Iris pigment epithelial cell (primary cell): ENCODE data around the gene SEC61A1.
A peak's percentile ranks its signal among the peaks of the same experiment; 100 is the strongest.

Experiments used
- DNase-seq: peaks from one replicate; pipeline ENCODE4 v3.0.0-alpha.2; 2011; ENCODE audit warnings: low read depth

The SEC61A1 gene

DNA sequence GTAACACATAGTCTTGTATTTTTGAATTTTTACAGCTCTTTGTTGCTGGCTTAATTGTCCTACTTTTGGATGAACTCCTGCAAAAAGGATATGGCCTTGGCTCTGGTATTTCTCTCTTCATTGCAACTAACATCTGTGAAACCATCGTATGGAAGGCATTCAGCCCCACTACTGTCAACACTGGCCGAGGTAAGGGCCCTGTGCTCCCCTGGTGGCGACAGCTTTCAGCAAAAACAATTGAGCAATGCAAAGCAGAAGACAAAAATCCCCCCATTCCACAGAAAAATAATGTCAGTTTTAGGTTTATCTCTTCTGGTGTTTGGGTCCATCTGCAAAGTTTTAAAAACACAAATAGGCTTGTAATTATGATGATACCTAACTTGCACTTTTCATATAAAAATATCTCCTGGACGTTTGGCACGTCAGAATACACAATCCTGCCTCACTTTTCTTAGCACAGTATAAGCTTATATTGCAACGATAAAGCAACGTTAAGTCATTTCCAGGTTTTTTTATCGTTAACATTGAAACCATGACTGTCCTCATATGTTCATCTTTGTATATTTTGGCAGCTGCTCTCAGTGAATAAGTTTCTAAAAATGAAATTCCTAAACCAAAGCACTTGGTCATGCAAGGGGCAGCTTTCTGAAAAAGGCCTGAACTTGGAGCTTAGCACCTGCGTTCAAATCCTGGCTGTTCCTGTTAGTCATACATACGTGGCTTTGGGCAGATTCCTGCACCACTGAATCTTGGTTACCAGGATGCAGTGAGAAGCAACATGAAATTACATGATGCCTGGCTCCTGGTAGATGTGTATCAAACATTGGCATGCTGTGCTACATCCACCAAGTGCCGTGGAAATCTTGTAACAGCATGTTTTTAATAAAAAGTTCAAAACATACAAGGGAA, 8.5 kb downstream of the SEC61A1 start:
- peak; percentile 96 for DNase-seq

DNA sequence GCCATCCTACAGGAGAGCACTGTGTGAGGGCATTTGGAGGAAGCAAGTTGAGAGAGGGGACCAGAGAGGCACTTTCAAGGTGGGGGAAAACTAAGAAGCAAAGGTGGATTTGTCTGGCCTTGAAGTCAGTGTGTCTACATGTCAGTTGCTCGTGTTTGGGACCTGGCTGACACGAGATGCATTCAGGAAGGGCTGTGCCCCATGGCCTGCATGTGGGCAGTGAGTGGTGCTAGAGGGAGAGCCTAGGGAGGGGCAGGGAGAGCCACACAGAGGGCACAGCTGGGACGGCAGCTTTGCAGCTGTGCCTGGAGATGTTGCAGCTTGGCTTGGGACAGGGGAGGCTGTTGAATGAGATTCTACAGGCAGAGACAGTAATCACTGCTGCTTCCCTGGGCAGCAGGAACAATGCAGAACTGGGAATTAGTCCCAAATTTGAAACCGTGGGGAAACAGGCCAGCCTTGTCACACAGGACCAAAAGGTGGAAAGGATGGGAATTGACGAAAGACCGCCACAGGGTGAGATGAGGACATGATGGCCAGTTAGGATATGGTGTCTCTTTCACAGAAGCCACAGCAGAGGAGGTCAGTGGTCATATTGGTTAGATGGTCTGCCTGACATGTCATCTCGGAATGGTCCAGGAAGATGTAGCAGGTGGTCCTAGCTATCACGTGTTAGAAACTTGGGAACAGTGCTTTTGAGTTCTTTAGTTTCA, 10.0 kb downstream of the SEC61A1 start:
- no peak for DNase-seq

DNA sequence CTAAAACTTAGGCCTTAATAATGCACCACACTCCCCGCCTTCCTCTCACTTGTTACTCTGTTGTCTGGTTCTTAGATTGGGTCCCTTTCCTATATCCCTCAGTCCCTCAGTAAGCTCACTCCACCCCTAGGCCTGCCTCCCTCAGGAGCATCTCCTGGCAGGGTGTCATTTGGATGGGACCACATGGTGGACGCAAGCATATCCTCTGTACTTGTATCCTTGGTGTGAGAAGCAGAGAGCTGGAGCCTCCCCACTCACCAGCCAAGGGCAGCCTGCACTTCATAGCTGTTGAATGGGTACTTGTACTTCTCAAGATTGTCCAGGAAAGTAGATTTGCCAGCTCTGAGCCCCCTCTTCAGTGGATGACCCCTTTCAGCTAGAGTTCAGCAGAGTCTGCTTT, 11.6 kb downstream of the SEC61A1 start:
- no peak for DNase-seq

DNA sequence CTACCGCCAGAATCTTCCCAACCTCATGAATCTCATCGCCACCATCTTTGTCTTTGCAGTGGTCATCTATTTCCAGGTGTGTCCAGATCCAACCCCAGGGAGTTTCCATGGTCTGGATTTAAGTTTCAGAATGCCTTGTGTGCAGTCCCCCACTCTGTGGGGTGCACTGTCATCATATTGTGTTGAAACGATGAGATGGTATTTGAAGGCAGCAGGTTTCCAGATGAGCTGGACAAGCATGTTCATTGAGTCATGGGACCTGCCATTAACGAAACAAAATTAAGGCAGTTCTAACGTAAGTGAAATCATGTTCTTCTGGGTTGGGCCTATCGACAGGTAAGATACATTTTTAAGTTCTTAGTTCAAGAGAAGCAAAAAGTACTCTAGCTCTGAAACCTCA, 12.7 kb downstream of the SEC61A1 start:
- no peak for DNase-seq

DNA sequence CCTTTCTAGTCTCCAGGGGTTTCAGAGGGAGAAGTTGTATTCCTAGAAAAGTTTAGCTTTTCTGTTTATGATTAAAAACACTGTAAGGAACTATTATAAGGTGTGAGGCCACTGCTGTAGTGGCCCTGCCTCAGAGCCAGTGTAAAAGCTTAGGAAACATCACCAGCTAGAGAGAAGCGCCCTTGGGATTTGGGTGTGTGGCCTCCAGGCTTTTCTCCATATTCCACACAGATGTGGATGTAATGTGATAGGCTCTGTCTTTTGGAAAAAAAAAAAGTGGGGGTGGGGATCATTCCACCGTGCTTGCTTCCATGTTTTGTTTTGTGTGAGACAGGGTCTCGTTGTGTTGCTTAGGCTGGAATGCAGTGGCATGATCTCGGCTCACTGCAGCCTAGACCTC, 13.9 kb downstream of the SEC61A1 start:
- no peak for DNase-seq

DNA sequence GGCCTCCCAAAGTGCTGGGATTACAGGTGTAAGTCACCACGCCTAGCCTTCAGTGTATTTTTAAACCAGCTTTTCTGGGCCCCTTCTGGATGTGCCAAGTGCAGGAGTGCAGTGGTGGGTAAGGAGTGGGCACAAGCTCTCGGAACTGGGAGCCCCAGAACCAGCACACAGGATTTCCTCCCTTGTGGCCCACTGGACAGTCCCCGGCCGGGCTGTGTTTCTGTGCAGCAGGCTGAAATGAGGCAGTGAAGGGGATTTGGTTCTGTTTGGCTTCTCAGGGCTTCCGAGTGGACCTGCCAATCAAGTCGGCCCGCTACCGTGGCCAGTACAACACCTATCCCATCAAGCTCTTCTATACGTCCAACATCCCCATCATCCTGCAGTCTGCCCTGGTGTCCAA, 14.4 kb downstream of the SEC61A1 start:
- DNase-seq = no peak

DNA sequence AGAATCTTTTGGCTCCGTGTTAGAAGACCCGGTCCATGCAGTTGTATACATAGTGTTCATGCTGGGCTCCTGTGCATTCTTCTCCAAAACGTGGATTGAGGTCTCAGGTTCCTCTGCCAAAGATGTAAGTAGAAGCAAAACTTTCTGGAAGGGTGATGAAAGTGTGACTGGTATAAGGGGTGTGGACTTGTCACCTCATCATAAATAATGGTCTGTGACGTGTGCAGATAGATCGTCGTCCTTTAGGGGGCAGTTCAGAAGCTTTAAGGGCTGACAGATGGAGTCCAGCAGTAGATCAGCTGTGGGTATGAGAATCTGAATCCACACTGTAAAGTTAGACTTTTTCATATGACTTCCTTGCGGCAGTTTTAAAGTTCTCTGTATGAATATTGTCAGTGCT, 15.3 kb downstream of the SEC61A1 start:
- DNase-seq = no peak

DNA sequence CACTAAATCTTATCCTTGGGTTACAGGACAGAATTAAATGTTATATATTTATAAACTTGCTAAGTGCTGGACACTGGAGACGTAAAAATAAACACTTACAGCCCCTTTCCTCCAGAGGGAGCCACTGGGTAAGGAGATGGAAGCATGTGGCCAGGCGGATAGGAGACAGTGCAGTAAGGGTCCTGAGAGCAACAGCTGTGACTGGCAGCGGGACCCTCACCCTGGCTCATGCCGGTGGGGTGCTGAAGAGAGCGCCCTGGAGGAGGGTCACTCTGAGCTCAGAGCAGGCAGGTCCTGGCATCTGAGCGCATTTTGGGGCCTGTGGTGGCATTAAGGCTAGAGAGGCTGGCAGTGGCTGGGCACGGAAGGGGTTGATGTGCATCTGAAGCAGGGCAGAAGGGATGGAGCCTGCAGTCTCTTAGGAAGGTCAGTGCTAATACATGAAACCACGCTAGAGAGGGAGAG, 16.0 kb downstream of the SEC61A1 start:
- DNase-seq = no peak

DNA sequence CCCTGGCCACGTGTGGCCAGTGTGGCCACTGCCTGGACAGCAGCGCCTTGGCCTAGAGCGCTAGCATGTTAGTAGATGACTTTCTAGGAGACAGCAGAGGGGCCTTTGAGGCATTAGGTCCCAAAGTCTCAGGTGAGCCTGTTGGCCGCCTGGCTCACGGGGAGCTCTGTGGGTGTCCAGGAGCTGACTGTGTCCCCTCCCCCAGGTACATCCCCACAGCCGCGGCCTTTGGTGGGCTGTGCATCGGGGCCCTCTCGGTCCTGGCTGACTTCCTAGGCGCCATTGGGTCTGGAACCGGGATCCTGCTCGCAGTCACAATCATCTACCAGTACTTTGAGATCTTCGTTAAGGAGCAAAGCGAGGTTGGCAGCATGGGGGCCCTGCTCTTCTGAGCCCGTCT, 17.0 kb downstream of the SEC61A1 start:
- no peak for DNase-seq

DNA sequence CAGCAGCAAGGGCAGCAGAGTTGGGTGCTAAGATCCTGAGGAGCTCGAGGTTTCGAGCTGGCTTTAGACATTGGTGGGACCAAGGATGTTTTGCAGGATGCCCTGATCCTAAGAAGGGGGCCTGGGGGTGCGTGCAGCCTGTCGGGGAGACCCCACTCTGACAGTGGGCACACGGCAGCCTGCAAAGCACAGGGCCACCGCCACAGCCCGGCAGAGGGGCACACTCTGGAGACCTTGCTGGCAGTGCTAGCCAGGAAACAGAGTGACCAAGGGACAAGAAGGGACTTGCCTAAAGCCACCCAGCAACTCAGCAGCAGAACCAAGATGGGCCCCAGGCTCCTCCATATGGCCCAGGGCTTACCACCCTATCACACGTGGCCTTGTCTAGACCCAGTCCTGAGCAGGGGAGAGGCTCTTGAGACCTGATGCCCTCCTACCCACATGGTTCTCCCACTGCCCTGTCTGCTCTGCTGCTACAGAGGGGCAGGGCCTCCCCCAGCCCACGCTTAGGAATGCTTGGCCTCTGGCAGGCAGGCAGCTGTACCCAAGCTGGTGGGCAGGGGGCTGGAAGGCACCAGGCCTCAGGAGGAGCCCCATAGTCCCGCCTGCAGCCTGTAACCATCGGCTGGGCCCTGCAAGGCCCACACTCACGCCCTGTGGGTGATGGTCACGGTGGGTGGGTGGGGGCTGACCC, 18.8 kb downstream of the SEC61A1 start:
- no peak for DNase-seq

DNA sequence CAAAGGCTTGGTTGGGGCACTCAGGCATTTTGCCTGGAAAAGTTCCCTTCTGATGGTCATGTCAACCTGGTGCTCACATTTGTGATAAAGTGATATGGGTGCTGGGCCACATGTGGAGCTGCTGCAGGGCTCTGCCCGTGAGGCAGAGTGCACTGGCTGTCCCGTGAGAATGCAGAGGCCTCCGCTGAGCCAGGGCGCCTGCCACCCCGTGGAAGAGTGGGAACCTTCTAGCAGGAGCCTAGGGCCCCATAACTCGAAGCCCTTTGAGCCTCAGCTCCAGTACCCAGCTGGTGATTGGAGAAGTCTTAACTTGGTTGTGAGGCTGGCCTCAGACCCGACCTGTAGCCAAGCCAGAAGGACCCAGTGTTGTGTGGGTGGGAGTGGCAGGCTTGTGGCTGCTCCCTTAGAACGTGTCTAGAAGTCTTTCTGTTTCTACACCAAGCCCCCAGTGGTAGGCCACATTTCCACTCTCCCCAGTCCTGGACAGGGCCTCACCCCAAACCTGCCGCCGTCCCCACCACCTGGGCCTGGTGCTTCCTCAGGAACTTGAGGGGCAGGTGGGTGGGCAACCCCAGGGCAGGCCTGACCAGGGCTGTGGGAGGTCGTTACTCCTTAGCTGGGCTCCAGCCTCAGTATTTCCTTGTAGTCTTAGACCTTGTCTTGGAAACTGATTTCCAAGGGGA, 19.7 kb downstream of the SEC61A1 start:
- no peak for DNase-seq

DNA sequence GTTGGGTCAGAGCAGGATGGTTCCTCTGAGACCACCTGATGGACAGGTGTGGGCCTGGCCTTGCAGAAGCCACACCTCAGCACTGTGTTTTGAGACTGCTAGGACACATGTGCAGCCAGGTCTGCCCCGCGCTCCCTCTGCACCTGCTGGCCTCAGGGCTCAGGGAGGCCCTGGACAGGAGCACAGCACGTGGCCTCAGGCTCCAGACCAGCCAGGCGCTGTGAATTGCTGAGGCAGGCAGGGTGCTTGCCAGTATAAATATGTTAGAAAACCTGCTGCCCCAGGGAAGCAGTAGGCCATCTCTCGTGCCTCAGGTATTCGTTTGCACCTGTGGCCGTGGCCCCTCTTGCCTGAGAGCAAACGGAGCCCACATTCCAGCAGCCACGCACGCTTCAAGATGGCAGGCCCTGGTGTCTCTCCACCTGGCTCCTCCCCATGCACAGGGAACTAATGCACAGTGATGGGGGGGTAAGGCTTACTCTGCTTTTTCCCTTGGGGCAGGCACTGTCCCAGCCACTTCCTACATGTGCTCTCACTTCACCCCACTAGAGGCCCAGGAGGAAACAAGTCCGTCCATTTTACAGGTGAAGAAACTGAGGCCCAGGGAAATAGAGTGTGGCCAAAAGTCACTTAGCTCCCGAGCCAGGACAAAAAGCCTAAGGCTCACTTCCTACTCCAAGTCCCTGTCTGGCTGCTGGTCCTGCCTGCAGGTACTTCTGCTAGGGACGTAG, 20.4 kb downstream of the SEC61A1 start:
- DNase-seq = no peak

DNA sequence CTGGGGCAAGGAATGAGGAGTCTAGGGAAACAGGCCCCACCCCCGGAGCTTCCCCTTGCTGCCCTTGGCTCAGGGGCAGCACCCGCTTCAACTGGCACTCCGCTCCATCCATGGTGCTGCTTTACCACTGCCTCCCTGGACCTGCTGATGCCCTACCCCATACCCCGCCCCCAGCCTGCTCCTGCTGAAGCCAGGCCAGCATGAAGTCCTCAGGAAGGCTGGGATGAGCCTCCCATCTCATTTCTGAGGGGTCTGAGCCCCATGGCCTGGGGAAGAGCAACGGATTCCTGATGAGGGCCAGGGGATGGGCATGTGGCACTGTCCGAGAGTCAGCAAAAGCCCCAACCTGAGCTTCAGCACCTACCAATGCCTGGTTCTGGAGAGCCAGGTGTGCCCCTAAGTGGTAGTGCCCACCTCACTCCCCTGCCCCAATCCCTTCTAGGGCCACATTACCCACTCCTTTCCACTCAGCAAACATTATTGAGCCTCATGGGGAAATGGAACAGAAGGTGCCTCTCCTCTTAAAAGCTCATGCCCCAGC, 21.0 kb downstream of the SEC61A1 start:
- DNase-seq = no peak

DNA sequence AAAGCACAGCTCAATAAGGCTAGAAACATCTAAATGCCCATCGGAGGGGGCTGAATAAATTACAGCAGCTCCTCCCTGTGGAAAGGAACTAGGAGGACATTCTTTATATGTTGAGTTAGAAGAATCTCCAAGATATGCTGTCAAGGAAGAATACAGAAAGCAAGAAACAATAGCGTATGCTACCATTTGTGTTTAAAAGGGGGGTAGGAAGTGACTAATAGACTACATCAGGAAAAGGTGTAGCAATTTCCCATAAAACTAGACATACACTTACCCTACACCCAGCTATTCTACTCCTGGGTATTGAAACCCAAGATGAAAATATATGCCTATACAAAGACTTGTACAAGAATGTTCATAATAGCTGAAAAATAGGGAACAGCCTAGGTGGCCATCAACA, 21.6 kb downstream of the SEC61A1 start:
- no peak for DNase-seq

DNA sequence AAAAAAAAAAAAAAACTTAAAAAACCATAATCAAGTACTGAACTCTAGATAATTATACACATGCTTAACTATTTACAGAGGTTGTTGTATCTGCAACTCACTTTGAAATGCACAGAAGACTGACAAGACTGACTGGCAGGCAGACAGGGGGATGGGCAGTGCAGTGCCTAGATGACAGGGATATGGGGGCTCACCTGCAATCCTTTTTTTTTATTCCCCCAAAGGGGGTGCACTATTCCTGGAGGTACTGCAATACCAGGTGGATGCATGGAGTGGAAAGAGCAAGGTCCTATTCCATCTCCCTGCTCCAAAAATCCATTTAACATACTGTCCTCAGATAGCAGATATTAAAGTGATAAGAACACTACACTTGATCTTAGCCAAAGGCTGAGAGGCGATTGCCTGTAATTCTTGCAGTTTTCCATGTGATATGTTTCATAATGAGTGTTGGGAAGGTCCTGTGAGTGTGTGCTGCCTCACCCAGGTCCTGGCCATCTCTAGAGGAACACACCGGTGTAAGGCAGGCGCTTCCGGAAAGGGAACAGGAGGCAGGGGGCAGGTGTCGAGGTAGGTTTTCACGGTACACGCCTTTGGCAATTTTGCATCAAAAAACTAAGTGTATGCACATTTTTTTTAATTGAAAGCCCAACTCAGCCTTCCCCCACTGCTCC, 22.7 kb downstream of the SEC61A1 start:
- no peak for DNase-seq

DNA sequence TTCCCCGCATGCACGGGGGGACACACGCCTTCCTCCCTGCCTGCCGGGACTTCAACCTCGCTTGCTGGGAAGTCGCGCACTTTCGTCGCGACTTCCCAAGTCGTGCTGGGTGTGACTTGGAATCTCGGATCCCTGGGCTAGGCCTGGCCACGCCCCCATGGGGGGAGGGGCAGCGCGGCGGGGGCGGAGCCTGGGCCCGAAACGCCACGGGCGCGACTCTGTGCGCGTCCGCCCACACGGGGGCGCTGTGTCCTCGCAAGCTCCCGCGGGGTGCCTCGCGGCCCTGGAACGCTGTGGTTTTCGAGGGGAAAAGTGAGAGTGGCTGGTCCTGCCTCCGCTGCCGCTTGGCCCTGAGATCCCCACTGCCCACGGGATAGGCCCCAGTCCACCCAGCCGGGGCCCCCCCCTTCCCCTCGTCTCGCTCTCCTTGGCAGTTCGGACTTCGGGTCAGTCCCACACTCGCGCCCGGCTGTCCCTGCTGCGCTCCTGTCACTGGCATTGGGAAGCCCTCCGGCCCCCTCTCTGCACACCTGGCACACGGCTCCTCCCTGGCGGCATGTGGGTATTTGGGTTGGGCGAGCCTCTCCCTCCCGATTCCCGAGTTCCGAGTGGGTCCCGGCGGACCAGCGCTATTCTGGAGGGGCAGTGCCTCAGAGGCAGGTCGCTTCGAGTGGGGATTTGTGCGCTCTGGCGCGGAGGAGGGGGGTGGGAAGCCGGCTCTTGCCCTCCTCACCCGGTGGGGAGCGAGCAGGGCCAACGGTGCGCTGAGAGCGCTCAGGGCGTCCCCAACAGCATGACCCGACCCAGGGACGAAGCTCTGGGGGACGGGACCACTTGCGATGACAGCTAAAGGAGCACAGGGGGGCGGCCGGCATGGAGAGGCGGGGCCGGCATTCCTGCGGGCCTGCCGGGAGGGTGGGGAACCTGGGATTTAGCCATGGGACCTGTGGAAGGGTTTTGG, 23.6 kb downstream of the SEC61A1 start:
- DNase-seq = peak; percentile 81

DNA sequence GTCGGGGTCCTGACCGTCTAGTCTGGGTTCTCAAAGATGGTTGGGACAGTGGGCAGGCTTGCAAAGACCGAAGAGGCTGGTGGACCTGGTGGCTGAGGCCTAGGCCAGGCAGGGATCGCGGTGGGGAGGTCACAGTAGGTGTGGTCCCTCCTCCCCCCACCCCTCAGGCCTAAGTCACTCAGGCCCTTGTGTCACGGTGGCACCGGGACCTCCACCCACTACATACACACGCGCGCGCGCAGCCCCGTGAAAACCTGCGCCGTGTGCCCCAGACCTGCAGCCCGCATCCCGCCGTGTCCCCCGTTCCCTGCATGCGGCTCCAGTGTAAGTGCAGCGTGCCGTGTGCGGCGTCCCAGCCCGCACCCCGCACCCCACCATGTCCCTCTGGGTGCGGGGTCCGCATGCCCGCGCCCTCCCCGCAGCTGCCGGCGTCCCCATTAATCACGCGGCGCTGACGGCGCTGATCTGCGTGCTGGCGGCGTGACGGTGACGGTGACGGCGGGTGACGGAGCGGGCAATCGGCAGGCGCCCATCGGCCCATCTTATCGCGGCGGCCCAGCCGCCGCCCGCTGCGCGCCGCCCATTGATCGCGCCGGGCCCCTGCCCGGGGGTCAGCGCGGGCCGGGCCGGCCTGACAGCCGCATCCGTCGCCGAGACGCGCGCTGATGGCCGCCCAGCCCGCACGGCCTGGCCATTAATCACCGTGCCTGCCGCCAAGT, 24.4 kb downstream of the SEC61A1 start:
- DNase-seq = no peak

DNA sequence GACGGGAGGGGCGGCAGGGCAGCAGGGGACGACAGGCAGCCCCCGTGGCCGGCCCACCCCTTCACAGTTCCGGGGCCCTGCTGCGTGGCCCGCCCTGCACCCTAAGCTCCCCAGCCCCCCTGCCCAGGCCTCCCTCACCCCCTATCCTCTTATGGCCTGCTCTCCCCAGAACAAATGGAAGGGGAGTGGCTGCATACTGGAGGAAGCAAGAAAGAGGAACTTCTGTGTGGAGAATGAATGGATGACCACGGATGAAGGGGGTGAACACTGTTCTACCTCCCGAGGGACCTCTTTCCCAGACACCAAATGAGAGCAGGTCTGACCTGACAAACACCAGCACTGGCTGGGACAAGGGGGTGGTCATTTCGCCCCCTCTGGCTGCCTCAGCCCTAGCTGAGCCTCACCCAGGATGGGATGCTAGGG, 25.0 kb downstream of the SEC61A1 start:
- DNase-seq = no peak

DNA sequence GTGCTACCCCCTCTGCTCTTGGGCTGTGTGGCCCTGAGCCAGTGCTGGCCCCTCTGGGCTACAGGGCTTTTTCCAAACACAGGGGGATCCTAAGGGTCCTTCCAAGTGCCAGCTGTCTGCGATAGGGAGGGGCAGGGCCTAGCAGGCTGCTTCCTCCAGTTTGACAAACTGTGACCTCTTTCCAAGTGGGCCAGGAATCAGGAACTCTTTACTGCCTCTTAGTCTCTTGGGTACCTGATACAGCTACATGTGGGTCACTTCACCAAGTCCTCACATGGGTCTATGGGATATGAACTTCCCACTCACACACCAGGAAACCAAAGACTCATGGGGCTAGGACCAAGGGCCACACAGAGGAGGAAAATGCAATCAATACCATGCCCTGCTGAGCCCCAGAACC, 25.4 kb downstream of the SEC61A1 start:
- DNase-seq = no peak
